LNCAP (cell line): ENCODE results near the gene TCIRG1.

Experiments
- CTCF ChIP-seq: fragments of 450-650 bp; IDR thresholded peaks from 2 replicates; pipeline ENCODE4 v1.5.1; 2017; ENCODE audit warnings: mild to moderate bottlenecking

The TCIRG1 gene, protein sequence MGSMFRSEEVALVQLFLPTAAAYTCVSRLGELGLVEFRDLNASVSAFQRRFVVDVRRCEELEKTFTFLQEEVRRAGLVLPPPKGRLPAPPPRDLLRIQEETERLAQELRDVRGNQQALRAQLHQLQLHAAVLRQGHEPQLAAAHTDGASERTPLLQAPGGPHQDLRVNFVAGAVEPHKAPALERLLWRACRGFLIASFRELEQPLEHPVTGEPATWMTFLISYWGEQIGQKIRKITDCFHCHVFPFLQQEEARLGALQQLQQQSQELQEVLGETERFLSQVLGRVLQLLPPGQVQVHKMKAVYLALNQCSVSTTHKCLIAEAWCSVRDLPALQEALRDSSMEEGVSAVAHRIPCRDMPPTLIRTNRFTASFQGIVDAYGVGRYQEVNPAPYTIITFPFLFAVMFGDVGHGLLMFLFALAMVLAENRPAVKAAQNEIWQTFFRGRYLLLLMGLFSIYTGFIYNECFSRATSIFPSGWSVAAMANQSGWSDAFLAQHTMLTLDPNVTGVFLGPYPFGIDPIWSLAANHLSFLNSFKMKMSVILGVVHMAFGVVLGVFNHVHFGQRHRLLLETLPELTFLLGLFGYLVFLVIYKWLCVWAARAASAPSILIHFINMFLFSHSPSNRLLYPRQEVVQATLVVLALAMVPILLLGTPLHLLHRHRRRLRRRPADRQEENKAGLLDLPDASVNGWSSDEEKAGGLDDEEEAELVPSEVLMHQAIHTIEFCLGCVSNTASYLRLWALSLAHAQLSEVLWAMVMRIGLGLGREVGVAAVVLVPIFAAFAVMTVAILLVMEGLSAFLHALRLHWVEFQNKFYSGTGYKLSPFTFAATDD

GRCh38 chr11:68038718-68039525 lies at the start of gene TCIRG1:
Gene TCIRG1, plus strand, starts transcription at chr11:68039025. Its CDS starts 2,247 bp downstream, at chr11:68041272.
- TF ChIP-seq CTCF, result no peak

DNA sequence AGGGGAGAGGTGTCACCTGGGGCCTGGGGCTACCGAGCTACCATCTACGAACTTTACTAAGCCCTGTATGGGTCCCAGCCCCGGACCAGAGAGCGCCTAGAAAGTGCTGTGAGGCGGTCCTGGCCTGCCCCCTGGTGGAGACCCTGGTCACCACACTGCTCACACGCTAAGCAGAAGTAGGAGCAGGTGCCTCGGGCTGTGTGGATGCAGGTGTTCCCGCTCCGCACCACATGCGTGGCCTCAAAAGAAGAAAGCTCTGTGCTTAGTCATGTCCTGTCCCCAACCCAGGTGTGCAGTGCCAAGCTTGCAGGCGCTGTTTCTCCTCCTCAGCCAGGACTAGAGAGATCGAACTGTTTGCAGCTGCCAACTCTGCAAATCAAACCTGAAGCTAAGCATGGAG lies 45.0 kb upstream of the TCIRG1 start:
- peak; percentile 57 for TF ChIP-seq CTCF

- no peak for TF ChIP-seq CTCF
These were observed 42.8 kb upstream of the TCIRG1 start for GRCh38 chr11:67996051-67996450.

DNA sequence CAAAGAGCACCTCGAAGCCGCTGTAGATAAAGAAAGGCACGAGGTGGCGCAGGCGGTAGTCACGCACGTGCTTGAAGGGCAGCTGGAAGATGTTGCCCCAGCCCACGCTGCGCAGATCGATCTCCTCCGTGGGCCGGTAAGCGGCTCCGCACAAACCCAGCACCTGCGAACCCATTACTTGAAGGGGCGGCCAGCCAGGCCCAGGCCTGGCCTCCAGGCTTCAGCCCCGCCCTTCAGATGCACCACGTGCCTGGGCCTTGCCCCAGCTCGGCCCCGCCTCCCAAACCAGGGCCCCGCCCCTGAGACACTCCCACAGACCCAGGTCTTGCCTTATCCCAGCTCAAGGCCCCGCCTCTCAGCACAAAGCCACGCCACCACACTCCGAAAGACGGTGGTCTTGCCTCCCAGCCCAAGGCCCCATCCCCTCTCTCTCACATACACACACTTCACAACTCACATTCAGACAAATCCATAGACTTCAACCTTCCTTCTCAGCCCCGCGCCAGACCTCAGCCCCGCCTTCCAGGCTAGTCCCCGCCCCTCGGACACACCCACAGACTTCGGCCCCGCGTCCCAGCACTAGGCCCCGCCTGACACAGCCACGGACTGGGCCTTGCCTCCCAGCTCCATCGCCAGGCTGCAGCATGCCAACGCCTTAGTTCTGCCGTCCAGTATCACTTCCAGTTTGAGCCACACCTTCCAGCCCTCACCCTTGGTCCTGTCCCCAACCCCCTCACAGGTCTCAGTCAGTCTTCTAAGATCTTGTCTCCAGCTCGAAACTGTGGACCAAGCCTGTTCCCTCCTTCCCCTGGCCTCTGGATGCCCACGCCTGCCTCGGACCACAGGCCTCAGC lies 42.0 kb upstream of the TCIRG1 start:
- TF ChIP-seq CTCF, result no peak

DNA sequence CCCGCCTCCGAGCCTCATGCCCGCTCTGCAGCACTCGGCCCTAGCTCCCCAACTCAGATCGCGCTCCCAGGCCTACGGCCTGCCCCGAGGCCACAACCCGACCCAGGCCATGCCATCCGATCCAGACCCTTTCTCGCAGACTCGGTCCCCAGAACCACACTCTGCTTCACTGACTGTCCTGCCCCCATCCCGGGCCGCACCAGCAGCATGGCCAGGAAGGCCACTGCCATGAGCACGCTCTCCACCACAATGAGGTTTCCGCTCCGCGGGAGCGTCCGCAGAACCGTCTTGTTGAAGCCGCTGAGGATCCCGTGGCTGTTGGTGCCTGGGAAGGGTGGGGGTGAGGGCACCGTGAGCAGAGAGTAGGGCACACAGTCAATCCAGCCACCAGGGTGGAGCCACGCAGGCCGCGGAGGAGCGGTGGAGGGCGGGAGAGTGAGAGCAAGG lies 41.3 kb upstream of the TCIRG1 start:
- TF ChIP-seq CTCF, result no peak

DNA sequence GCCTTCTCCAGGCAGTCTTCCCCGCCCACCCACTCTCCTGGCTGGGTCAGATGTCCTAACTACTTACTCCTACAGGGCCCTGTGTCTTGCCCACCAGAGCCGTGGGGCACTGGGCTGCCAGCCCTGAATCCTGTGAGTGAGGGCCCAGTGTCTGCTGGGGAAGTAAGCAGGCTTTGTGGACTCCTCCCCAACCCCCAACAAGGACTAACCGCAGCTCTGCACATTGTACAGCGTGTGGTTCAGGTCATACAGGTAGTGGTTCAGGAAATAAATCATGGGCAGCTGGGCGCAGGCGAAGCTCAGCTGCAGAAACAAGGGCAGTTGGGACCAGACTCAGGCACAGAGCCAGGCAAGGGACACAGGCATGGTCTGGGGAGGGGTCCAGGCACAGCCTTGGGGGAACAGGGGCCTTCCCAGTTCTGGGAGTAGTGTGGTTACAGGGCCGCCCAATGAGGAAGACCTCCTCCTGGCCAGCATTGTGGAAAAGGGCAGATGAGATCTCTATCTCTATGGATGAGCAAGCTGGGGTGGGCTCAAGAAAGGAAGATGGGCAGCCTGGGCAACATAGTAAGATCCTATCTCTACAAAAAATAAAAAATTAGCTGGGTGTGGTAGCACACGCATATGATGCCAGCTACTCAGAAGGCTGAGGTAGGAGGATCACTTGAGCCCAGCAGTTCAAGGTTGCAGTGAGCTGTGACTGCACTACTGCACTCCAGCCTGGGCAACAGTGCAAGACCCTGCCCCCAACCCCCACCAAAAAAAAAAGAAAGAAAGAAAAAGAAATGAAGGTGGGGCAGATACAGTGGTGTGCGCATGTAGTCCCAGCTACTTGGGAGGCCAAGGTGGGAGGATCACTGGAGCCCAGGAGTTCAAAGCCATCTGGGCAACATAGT lies 40.4 kb upstream of the TCIRG1 start:
- no peak for TF ChIP-seq CTCF
